HEK293T (cell line): ENCODE measurements around the gene INPP5E.

Experiments used
- FOXM1 ChIP-seq: fragments of 450-650 bp; IDR thresholded peaks from 2 replicates; pipeline ENCODE4 v1.6.1; 2017; ENCODE audit warnings: mild to moderate bottlenecking, borderline replicate concordance
- NFRKB ChIP-seq: fragments of 450-650 bp; IDR thresholded peaks from 2 replicates; pipeline ENCODE4 v1.6.1; 2016; ENCODE audit warnings: mild to moderate bottlenecking, moderate library complexity
- SP1 ChIP-seq: fragments of 450-650 bp; IDR thresholded peaks from 2 replicates; pipeline ENCODE4 v1.6.1; 2017
- TARDBP ChIP-seq: fragments of 450-650 bp; IDR thresholded peaks from 2 replicates; pipeline ENCODE4 v1.6.1; 2016
- ZNF384 ChIP-seq: fragments of 450-650 bp; IDR thresholded peaks from 2 replicates; pipeline ENCODE4 v1.6.1; 2016
- TF ChIP-seq, protein P1 (sequence below): fragments of 450-650 bp; IDR thresholded peaks from 2 replicates; pipeline ENCODE4 v1.6.1; 2016

DNA sequence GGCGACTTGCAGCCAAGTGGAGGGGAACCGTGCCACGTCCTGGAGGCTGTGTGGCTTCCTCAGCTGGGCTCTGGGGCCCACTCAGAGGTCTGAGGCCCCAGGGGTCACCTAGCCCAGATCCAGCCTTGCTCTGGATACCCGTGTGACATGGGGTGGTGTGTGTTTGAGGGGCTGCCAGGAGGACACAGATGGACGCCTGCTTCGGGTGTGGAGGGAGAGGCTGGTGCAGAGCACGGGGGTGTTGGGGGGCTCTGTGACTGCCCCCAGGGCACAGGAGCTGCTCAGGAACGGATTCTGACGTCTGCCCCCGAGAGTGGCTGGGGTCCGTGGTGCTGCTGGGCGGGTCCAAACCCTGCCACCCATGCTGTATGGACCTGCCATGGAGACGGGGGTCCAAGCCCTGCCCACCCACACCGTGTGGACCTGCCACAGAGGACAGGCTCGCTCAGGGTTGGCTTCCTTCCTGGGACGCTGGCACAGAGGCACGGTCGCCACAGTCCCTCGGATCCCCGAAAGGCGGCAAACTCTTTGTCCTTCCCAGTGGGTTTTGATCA is 10.5 kb downstream of the INPP5E start:
- no peak for TF ChIP-seq NFRKB
- TF ChIP-seq, protein P1, sequence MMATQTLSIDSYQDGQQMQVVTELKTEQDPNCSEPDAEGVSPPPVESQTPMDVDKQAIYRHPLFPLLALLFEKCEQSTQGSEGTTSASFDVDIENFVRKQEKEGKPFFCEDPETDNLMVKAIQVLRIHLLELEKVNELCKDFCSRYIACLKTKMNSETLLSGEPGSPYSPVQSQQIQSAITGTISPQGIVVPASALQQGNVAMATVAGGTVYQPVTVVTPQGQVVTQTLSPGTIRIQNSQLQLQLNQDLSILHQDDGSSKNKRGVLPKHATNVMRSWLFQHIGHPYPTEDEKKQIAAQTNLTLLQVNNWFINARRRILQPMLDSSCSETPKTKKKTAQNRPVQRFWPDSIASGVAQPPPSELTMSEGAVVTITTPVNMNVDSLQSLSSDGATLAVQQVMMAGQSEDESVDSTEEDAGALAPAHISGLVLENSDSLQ = no peak
- no peak for TF ChIP-seq SP1
- TF ChIP-seq FOXM1 = no peak
- TF ChIP-seq TARDBP = no peak
- TF ChIP-seq ZNF384 = no peak
